Sigmoid colon (tissue), 4 donors: Measurements from ENCODE around the gene ASH1L.

Source experiments
- CTCF ChIP-seq, 4 experiments: fragments of 450-650 bp in 3 of 4; fragments of 200-600 bp in 1 of 4; IDR thresholded peaks; one replicate each; pipeline ENCODE4 v1.5.1; 2016 to 2019; ENCODE audit warnings: antibody characterized with exemption in 4 of 4, mild to moderate bottlenecking in 3 of 4, moderate library complexity in 2 of 4
- POLR2AphosphoS5 ChIP-seq, 4 donors: sonication (generic); formaldehyde crosslinking; IDR thresholded peaks; one replicate each; pipeline ENCODE4 v1.6.1; 2017; ENCODE audit warnings: antibody characterized with exemption in 4 of 4

GRCh38 chr1:155352631-155353030, 210.0 kb downstream of the ASH1L start:
- no peak for TF ChIP-seq CTCF (IDR thresholded peaks at IDR 0.05)
- no peak for TF ChIP-seq POLR2AphosphoS5 (IDR thresholded peaks at IDR 0.05)
